Activated CD8-positive, alpha-beta memory T cell treated with anti-CD3 and anti-CD28 coated beads for 1 hour (primary cell): ENCODE results near the gene TEX48.

ENCODE experiments used
- DNase-seq, 2 donors: peaks; one replicate each; pipeline ENCODE4 v3.0.0-alpha.2; 2020; ENCODE audit warnings: low read depth in 1 of 2; ENCODE audit errors: extremely low read depth in 1 of 2

TEX48 gene

GRCh38 chr9:114694146-114694545 lies 12.2 kb upstream of the TEX48 start:
- no peak for DNase-seq

GRCh38 chr9:114693248-114693855 lies 11.4 kb upstream of the TEX48 start:
- no peak for DNase-seq

- DNase-seq = no peak
Measured at GRCh38 chr9:114691956-114692295, 9.9 kb upstream of the TEX48 start.

DNA sequence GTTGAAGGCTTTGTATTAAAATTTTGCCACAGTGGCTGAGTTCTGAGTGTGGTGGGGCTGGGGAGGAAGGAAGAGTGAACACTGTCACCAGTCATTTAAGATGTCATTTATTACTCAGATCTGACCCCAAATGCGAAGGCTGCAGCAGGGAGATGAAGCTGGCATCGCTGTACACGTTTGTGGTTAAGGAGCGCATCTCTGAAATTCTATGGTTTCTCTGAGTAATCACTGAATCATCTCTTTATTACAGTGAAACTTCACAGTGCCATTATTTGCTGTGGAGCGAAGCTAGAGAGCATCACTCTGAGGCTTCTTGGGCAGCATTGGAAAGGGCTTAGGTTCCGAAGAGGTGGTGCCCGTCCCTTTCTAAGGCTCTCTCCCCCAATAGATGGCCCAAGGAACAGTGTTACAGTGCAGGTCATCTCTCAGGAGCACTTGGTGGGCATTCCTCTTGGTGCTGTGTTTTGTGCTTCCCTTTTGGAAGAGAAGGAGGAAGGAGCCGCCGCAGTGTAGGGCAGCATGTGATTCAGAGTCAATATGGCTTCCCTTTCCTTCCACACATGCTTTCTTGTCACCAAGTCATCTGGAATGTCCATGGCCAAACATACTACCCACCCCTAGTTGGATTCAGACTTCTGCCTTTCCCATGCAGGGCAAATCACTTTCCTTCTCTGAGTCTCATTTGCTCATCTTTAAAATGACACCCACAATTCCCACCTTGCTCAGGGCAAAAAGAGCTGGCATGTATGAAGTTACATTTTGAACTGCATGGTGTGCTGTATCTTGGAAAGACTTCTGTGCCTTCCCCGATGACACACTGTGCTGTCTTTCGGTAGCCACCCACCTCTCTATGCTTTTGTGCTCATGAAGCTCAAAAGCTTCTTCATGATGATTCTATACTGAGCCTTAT lies 9.3 kb upstream of the TEX48 start:
- DNase-seq = peak; percentile 25 to 34

GRCh38 chr9:114690308-114690707 lies 8.3 kb upstream of the TEX48 start:
- no peak for DNase-seq

DNA sequence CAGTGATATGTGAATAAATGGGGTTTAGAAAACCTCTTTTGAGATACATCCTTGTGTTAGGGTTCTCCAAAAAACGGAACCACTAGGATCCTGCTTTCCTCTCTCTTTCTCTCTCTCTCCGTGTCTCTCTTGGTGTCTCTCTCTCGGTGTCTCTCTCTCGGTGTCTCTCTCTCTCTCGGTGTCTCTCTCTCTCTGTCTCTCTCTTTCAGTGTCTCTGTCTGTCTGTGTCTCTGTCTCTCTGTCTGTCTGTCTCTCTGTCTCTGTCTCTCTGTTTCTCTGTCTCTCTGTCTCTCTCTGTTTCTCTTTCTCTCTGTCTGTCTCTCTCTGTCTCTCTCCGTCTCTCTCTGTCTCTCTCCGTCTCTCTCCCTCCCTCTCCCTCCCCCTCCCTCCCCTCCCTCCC lies 7.8 kb upstream of the TEX48 start:
- DNase-seq = no peak

DNA sequence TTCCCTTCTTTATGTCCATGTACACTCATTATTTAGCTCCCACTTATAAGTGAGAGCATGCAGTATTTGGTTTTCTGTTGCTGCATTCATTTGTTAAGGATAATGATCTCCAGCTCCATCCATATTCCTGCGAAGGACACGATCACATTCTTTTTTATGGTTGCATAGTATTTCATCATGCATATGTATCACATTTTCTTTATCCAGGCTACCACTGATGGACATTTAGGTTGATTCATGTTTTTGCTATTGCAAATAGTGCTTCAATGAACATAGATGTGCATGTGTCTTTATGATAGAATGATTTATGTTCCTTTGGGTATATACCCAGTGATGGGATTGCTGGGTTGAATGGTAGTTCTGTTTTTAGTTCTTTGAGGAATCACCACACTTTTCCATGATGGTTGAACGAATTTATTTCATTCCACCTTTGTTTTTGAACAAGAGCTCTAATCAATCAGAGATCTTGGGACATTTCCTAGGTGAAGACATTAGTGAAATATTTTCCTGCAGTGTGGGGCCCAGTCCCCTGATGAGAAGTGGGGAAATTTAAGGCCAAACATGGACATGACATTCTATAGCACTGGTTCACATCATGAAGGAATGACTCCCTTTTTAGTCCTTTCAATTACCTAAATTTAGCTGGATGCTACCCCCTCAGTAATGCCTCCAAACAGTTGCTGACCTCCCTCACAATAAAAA lies 7.1 kb upstream of the TEX48 start:
- no peak for DNase-seq

- no peak for DNase-seq
Measured at GRCh38 chr9:114688379-114688778, 6.4 kb upstream of the TEX48 start.

DNA sequence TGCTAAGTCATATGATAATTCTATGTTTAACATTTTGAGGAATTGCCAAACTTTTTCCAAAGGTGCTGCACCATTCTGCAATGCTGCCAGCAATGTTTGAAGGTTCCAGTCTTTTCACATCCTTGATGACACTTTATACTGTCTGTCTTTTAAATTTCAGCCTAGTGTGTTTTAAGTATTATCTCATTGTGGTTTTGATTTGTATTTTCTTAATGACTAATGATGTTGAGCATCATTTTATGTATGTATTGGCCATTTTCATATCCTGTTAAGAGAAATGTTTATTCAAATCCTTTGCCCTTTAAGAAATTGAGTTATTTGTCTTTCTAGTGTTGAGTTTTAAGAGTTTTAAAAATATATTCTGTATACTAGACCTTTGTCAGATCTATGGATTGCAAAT lies 5.0 kb upstream of the TEX48 start:
- no peak for DNase-seq

DNA sequence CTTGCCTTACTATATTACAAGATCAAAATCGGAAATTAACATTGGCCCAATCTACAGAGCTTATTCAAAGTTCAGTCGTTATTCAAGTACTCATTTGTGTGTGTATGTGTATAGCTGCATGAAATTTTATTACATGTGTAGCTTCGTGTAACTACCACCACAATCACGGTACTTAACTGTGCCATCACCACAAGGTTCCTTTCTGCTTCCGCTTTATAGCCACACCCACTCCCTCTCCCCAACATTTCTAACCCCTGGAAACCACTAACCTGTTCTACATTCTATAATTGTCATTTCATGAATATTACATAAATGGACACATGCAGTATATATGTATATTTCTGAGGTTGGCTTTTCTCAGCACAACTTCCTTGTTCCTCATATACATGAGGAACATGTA lies 4.0 kb upstream of the TEX48 start:
- no peak for DNase-seq

GRCh38 chr9:114684036-114684435 lies 2.0 kb upstream of the TEX48 start:
- DNase-seq = no peak

- no peak for DNase-seq
Measured at GRCh38 chr9:114682846-114683245, 854 bp upstream of the TEX48 start.

GRCh38 chr9:114680259-114681001 lies 1.6 kb downstream of the TEX48 start:
- DNase-seq = no peak

- DNase-seq = no peak
Measured at GRCh38 chr9:114678795-114679194, 3.2 kb downstream of the TEX48 start.

- no peak for DNase-seq
Measured at GRCh38 chr9:114678130-114678529, 3.9 kb downstream of the TEX48 start.

DNA sequence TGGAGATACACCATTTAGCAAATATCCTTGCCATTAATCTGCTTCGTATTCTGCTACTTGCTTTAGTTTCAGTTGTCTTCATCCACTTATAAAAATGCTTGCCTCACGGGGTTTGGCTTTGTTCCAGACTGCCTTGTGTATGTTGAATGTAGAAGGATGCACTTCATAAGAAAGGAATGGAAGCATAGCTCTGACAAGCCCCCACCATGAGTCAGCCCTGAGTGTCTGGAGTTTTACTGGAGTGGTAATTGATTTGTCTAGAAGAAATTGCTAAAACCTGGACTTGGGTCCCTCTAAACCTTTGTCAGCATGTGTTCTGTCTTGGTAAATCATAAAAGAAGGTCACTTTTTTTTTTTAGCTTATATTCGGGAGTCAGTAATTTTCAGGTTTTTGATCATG lies 4.6 kb downstream of the TEX48 start:
- DNase-seq = no peak

- DNase-seq = no peak
Measured at GRCh38 chr9:114676901-114677300, 5.1 kb downstream of the TEX48 start.

- no peak for DNase-seq
Measured at GRCh38 chr9:114674798-114675540, 7.0 kb downstream of the TEX48 start.

DNA sequence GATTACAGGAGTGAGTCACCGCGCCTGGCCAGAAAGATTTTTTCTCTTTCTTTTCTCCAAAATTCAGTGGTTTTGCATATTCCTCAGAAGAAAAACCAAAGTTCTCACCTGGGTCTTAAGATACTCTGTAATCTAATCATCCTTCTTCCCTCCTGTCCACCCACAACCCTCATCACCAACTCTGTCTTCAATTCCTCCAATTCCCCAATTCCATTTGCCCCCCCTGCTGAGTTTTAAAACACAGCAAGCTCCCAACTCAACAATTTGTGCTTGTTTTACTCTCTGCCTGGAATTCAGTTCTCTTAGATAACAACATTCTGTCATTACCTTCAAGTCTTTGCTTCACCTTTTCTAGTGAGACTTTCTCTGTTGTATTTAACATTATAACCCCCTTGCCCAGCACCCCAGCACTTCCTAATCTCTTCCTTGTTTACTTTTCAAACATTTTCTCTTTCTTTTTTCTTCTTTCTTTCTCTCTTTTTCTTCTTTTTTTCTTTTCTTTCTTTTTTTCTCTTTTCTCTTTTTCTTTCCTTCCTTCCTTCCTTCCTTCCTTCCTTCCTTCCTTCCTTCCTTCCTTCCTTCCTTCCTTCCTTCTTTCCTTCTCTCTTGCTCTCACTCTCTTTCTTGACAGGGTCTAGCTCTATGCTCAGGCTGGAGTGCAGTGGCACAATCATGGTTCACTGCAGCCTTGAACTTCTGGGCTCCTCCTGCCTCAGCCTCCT lies 7.8 kb downstream of the TEX48 start:
- DNase-seq = no peak

DNA sequence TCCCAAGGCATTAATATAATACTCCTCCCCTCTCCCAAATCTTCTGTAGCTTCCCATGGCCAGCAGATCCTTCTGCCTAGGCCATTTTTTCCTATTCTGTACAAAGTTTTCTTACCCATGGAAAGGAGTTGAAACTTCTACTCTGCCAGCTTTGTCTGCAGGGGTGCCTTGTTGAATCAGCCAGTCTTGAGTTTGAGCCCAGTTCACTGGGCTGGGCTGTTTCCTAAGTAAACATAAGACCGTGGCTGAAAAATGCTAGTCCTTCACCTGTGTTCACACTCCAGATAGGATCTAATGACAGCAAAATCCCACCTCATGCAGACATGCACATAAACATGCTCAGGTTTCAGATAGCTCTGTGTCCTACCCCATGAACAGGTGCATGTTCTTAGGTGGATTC lies 10.4 kb downstream of the TEX48 start:
- DNase-seq = no peak
